ENCODE measurements around the gene SLIT3.

Gene SLIT3

GRCh38 chr5:168978015-168978414, 322.9 kb downstream of the SLIT3 start:
- no peaks in the 10 kb centered on the region for H3K27me3 ChIP-seq (ENCODE audit: insufficient read depth, low read length, poor library complexity, severe bottlenecking)
- no peaks in the 10 kb centered on the region for H3K79me2 ChIP-seq (ENCODE audit: insufficient read depth, low read length)
- no peaks in the 10 kb centered on the region for H3F3A ChIP-seq (ENCODE audit: low read depth)
- no peaks in the 10 kb centered on the region for H3K4me1 ChIP-seq (ENCODE audit: insufficient read depth, low read length, poor library complexity, severe bottlenecking)
- H3K36me3 ChIP-seq (ENCODE audit: insufficient read depth, low read length) = no peaks in the 10 kb centered on the region
- no peaks in the 10 kb centered on the region for H3K9me3 ChIP-seq (ENCODE audit: insufficient read depth, low read depth, low read length)
- H4K20me1 ChIP-seq (ENCODE audit: insufficient read depth, low read length, poor library complexity, severe bottlenecking) = no peaks in the 10 kb centered on the region
- no peak overlapping the region for H3K4me2 ChIP-seq (ENCODE audit: low read depth, low read length, poor library complexity, severe bottlenecking)
- H3K4me3 ChIP-seq (ENCODE audit: low read length, poor library complexity, severe bottlenecking) = no peak overlapping the region
- TF ChIP-seq CTCF (conservative IDR thresholded peaks at IDR 0.05; ENCODE audit: low read length) = no peak
- H3K9ac ChIP-seq (ENCODE audit: low read depth, low read length, poor library complexity, severe bottlenecking) = no peak overlapping the region
- H3K9me2 ChIP-seq (replicated peaks; ENCODE audit: low read depth, low read length) = no peaks in the 10 kb centered on the region
- no peak overlapping the region for H2AFZ ChIP-seq (ENCODE audit: low read length)

GRCh38 chr5:168976311-168976970, 324.5 kb downstream of the SLIT3 start:
- no peaks in the 10 kb centered on the region for H3K9me3 ChIP-seq (ENCODE audit: insufficient read depth, low read depth, low read length)
- H3K9ac ChIP-seq (ENCODE audit: low read depth, low read length, poor library complexity, severe bottlenecking) = no peak overlapping the region
- no peak overlapping the region for H3K4me3 ChIP-seq (ENCODE audit: low read length, poor library complexity, severe bottlenecking)
- TF ChIP-seq EZH2phosphoT487 (IDR thresholded peaks at IDR 0.05; ENCODE audit: borderline replicate concordance) (no peak), CTCF (conservative IDR thresholded peaks at IDR 0.05; ENCODE audit: low read length) (no peak)
- H3K27me3 ChIP-seq (ENCODE audit: insufficient read depth, low read length, poor library complexity, severe bottlenecking) = no peaks in the 10 kb centered on the region
- H3F3A ChIP-seq (ENCODE audit: low read depth) = no peaks in the 10 kb centered on the region
- H3K9me2 ChIP-seq (replicated peaks; ENCODE audit: low read depth, low read length) = no peaks in the 10 kb centered on the region
- H3K79me2 ChIP-seq (ENCODE audit: insufficient read depth, low read length) = no peaks in the 10 kb centered on the region
- H4K20me1 ChIP-seq (ENCODE audit: insufficient read depth, low read length, poor library complexity, severe bottlenecking) = no peaks in the 10 kb centered on the region
- H3K4me2 ChIP-seq (ENCODE audit: low read depth, low read length, poor library complexity, severe bottlenecking) = no peak overlapping the region
- H2AFZ ChIP-seq (ENCODE audit: low read length) = no peak overlapping the region
- H3K36me3 ChIP-seq (ENCODE audit: insufficient read depth, low read length) = no peaks in the 10 kb centered on the region
- H3K4me1 ChIP-seq (ENCODE audit: insufficient read depth, low read length, poor library complexity, severe bottlenecking) = no peaks in the 10 kb centered on the region

GRCh38 chr5:168975331-168975730, 325.6 kb downstream of the SLIT3 start:
- no peaks in the 10 kb centered on the region for H3K9me3 ChIP-seq (ENCODE audit: insufficient read depth, low read depth, low read length)
- TF ChIP-seq EZH2phosphoT487 (IDR thresholded peaks at IDR 0.05; ENCODE audit: borderline replicate concordance) (no peak), CTCF (conservative IDR thresholded peaks at IDR 0.05; ENCODE audit: low read length) (no peak)
- H3K27me3 ChIP-seq (ENCODE audit: insufficient read depth, low read length, poor library complexity, severe bottlenecking) = no peaks in the 10 kb centered on the region
- H3F3A ChIP-seq (ENCODE audit: low read depth) = no peaks in the 10 kb centered on the region
- no peak overlapping the region for H2AFZ ChIP-seq (ENCODE audit: low read length)
- H3K4me3 ChIP-seq (ENCODE audit: low read length, poor library complexity, severe bottlenecking) = no peak overlapping the region
- H4K20me1 ChIP-seq (ENCODE audit: insufficient read depth, low read length, poor library complexity, severe bottlenecking) = no peaks in the 10 kb centered on the region
- H3K36me3 ChIP-seq (ENCODE audit: insufficient read depth, low read length) = no peaks in the 10 kb centered on the region
- no peak overlapping the region for H3K9ac ChIP-seq (ENCODE audit: low read depth, low read length, poor library complexity, severe bottlenecking)
- H3K9me2 ChIP-seq (replicated peaks; ENCODE audit: low read depth, low read length) = no peaks in the 10 kb centered on the region
- no peaks in the 10 kb centered on the region for H3K79me2 ChIP-seq (ENCODE audit: insufficient read depth, low read length)
- H3K4me2 ChIP-seq (ENCODE audit: low read depth, low read length, poor library complexity, severe bottlenecking) = no peak overlapping the region
- H3K4me1 ChIP-seq (ENCODE audit: insufficient read depth, low read length, poor library complexity, severe bottlenecking) = no peaks in the 10 kb centered on the region

Data from Loucy (cell line).